Ishikawa (cell line): ENCODE results near the gene TSPAN14.
A peak's percentile ranks its signal among the peaks of the same experiment; 100 is the strongest.

ENCODE experiments used
- CEBPB ChIP-seq: IDR thresholded peaks from 2 replicates; pipeline ENCODE4 v1.6.1; 2012
- CREB1 ChIP-seq: IDR thresholded peaks from 2 replicates; pipeline ENCODE4 v1.6.1; 2012; ENCODE audit warnings: low read depth
- EGR1 ChIP-seq: IDR thresholded peaks from 2 replicates; pipeline ENCODE4 v1.6.1; 2012
- EP300 ChIP-seq: IDR thresholded peaks from 2 replicates; pipeline ENCODE4 v1.6.1; 2012; ENCODE audit warnings: borderline replicate concordance
- FOXM1 ChIP-seq: IDR thresholded peaks from 2 replicates; pipeline ENCODE4 v1.6.1; 2012; ENCODE audit warnings: low read depth, borderline replicate concordance
- NFIC ChIP-seq: IDR thresholded peaks from 2 replicates; pipeline ENCODE4 v1.6.1; 2012
- RAD21 ChIP-seq: IDR thresholded peaks from 2 replicates; pipeline ENCODE4 v1.6.1; 2012; ENCODE audit warnings: low read depth
- TAF1 ChIP-seq: IDR thresholded peaks from 2 replicates; pipeline ENCODE4 v1.6.1; 2012; ENCODE audit warnings: low read depth, mild to moderate bottlenecking
- TCF12 ChIP-seq: IDR thresholded peaks from 2 replicates; pipeline ENCODE4 v1.6.1; 2012; ENCODE audit warnings: low read depth
- TEAD4 ChIP-seq: IDR thresholded peaks from 2 replicates; pipeline ENCODE4 v1.6.1; 2012
- YY1 ChIP-seq: IDR thresholded peaks from 2 replicates; pipeline ENCODE4 v1.6.1; 2012; ENCODE audit warnings: low read depth
- ZBTB7A ChIP-seq: IDR thresholded peaks from 2 replicates; pipeline ENCODE4 v1.6.1; 2012; ENCODE audit warnings: low read depth
- TF ChIP-seq, protein P1 (sequence below): IDR thresholded peaks from 2 replicates; pipeline ENCODE4 v1.6.1; 2012
- TF ChIP-seq, protein P2 (sequence below): IDR thresholded peaks from 2 replicates; pipeline ENCODE4 v1.6.1; 2012
- TF ChIP-seq, protein P3 (sequence below): IDR thresholded peaks from 2 replicates; pipeline ENCODE4 v1.6.1; 2012; ENCODE audit warnings: low read depth, mild to moderate bottlenecking

TSPAN14 gene

DNA sequence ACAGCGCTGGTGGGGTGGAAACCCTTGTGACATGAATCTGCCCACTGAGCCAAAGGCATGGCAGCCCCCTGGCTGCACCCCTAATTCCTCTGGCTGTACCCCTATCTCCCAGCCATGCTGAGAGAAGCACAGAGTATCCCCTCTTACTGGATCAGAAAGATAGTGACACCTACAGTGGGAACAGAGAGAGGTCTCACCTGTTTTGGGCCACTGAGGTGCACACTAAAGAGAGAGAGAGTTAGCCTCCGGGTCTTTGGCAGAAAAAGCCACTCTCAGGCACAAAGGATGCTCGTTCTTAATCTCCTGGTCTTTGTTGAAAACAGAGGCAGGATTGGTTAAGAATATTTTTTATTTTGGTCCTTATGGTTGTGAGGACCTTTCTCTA lies 11.3 kb downstream of the TSPAN14 start:
- TF ChIP-seq NFIC (no peak), ZBTB7A (no peak), YY1 (no peak), EP300 (no peak), CEBPB (no peak), TEAD4 (no peak), EGR1 (no peak), TAF1 (no peak)
- TF ChIP-seq, protein P1, sequence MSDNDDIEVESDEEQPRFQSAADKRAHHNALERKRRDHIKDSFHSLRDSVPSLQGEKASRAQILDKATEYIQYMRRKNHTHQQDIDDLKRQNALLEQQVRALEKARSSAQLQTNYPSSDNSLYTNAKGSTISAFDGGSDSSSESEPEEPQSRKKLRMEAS: no peak
- TF ChIP-seq, protein P2, sequence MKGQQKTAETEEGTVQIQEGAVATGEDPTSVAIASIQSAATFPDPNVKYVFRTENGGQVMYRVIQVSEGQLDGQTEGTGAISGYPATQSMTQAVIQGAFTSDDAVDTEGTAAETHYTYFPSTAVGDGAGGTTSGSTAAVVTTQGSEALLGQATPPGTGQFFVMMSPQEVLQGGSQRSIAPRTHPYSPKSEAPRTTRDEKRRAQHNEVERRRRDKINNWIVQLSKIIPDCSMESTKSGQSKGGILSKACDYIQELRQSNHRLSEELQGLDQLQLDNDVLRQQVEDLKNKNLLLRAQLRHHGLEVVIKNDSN: no peak
- TF ChIP-seq, protein P3, sequence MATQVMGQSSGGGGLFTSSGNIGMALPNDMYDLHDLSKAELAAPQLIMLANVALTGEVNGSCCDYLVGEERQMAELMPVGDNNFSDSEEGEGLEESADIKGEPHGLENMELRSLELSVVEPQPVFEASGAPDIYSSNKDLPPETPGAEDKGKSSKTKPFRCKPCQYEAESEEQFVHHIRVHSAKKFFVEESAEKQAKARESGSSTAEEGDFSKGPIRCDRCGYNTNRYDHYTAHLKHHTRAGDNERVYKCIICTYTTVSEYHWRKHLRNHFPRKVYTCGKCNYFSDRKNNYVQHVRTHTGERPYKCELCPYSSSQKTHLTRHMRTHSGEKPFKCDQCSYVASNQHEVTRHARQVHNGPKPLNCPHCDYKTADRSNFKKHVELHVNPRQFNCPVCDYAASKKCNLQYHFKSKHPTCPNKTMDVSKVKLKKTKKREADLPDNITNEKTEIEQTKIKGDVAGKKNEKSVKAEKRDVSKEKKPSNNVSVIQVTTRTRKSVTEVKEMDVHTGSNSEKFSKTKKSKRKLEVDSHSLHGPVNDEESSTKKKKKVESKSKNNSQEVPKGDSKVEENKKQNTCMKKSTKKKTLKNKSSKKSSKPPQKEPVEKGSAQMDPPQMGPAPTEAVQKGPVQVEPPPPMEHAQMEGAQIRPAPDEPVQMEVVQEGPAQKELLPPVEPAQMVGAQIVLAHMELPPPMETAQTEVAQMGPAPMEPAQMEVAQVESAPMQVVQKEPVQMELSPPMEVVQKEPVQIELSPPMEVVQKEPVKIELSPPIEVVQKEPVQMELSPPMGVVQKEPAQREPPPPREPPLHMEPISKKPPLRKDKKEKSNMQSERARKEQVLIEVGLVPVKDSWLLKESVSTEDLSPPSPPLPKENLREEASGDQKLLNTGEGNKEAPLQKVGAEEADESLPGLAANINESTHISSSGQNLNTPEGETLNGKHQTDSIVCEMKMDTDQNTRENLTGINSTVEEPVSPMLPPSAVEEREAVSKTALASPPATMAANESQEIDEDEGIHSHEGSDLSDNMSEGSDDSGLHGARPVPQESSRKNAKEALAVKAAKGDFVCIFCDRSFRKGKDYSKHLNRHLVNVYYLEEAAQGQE: no peak

DNA sequence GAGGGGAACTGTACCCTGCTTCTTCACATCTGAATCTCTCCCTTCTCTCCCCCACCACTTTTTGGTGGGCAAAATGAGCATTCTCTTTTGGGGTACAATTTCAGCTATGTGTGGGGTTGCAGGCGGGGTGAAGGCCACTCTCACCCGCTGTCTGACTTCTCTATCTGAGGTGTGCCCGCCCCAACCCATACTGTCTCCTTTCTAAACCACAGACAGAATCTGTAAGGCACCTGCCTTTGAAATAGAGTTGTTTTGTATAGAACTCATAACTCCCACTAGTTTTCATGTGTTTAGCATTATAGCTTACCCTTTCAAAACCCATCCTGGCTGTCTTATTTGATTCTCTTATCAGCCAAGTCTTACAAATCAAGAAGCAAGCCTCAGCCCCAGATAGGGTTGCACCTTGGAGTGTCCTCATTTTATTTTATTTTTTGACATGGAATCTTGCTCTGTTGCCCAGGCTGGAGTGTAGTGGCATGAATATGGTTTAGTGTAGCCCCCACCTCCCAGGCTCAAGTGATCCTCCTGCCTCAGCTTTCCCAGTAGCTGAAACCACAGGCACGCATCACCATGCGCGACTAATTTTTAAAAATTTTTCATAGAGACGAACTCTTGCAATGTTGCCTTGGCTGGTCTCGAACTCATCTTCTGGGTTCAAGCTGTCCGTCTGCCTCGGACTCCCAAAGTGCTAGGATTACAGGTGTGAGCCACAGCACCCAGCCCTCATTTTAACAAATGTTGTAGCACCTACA lies 11.9 kb downstream of the TSPAN14 start:
- TF ChIP-seq NFIC (no peak), EP300 (no peak), TAF1 (no peak), EGR1 (no peak), ZBTB7A (no peak), CREB1 (no peak), CEBPB (no peak), TEAD4 (no peak), TCF12 (no peak), RAD21 (no peak)
- TF ChIP-seq, protein P2: no peak
- TF ChIP-seq, protein P1: no peak

DNA sequence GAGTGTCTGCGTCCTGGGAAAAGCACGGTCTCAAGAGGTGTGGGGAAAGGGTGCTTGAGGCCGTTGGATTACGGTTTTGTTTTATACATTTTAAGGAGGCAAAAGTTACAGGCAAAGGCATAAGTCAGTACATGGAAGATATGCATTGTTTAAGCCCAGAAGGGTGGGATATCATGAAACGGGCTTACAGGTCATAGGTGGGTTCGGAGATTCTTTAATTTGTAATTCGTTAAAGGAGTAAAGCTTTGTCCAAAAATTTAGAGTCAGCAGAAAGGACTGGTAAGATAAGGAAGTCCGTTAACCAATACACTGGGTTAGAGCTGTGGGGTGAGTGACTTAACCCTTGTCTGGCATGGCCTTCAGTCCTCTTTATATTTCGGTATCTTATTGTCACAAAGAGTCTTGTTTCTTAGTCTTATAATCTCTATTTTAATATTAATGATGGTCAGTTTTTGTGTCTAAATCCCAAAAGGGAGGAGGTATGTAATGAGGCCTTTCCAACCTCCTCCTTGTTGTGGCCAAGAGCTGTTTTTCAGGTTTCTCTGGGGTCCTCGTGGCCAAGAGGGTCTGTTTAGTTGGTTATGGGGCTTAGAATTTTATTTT lies 12.7 kb downstream of the TSPAN14 start:
- TF ChIP-seq ZBTB7A (no peak), CEBPB (no peak), TEAD4 (no peak), CREB1 (no peak), YY1 (no peak), EGR1 (no peak), NFIC (no peak), EP300 (no peak), FOXM1 (no peak), RAD21 (no peak), TAF1 (no peak), TCF12 (no peak)
- TF ChIP-seq, protein P2: no peak
- TF ChIP-seq, protein P3: no peak
- TF ChIP-seq, protein P1: no peak

DNA sequence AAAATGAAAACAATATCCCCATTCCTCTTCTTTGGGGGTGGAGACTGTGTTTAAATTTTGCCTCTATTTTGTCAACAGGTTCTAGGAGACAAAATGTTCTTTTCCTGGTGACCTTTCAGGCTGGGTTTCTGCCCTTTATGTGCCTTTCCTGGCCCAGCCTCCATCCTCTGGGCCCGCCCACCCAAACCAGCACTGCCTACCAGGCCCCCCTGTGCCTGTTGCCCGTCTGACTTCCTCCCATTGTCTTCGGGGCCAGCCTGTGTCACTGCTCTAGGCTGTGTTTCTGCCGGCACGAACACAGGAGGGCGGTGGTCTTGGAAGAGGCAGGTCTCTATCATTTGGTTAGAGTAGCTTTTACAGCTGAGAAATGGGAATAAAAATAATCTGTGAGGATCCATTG lies 13.9 kb downstream of the TSPAN14 start:
- TF ChIP-seq RAD21 (0 out of 2 replicates have a peak, but pooled peaks have one; percentile 4), CREB1 (no peak)

DNA sequence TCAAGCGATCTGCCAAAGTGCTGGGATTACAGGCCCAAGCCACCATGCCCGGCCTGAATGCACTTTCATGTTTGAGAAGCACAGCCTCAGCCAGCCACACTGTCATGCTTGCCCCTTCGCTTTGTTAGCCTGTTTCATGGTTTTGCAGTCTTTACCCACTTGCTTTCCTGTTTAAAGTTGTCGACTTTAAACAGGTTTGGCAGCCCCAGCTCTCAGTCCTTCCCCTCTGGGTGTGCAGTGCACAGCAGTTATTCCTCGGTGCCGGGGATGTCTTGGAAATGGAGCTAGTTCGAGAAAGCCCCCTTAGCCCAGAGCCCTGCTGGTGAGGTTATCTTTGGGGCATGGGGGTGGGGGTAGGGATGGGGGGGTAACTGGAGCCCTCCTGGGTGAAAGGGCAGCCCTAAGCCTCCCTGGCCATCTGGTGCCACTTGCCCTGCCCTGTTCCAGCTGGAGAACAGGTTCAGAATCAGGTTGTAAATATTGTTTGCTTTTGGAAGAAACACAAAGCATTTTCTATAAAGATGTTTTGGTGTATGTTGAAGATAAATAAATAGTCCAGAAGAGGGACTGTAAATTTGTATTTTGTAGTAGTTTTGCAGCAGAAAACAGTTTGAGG lies 14.8 kb downstream of the TSPAN14 start:
- TF ChIP-seq EP300: no peak
- TF ChIP-seq, protein P1: no peak
- no peak for TF ChIP-seq TCF12
- TF ChIP-seq YY1: no peak
- TF ChIP-seq RAD21: no peak
- TF ChIP-seq, protein P2: no peak
- TF ChIP-seq NFIC: no peak
